MCF 10A (cell line): ENCODE measurements around the gene CDK16. TPM values are rescaled to one million over a fixed set of nuclear protein-coding genes. Genes with fewer than 3 reads are reported as not detected.

Source experiments
- BruUV-seq: library from RNA; stranded (reverse); fragments of 400-500 nt; replicated peaks from 2 replicates; lab custom pipeline; 2021; lab: Mats Ljungman, UMichigan
- CTCF ChIA-PET: fragments of 300-600 bp; sonication (Branson Sonifier 250); formaldehyde crosslinking; extraction: SDS; loops from one replicate; lab custom pipeline; 2021; ENCODE audit warnings: antibody characterized with exemption, inconsistent platforms; lab: Yijun Ruan, JAX
- POLR2A ChIA-PET: fragments of 300-600, 350-650 bp; sonication (Branson Sonifier 250); formaldehyde crosslinking; extraction: SDS; loops from one replicate; lab custom pipeline; 2020; ENCODE audit warnings: antibody characterized with exemption, inconsistent platforms; lab: Yijun Ruan, JAX
- DNase-seq: peaks from one replicate; pipeline ENCODE4 v3.0.0-alpha.2; 2018; ENCODE audit not compliant: unreplicated experiment
- H3K27ac Mint-ChIP-seq: one replicate; pipeline ENCODE4 v1.8.0; 2022; ENCODE audit warnings: mild to moderate bottlenecking, low read depth, mixed read lengths; ENCODE audit not compliant: unreplicated experiment
- H3K27me3 Mint-ChIP-seq: one replicate; pipeline ENCODE4 v1.8.0; 2022; ENCODE audit warnings: mixed read lengths; ENCODE audit not compliant: insufficient read depth, unreplicated experiment
- H3K36me3 Mint-ChIP-seq: one replicate; pipeline ENCODE4 v1.8.0; 2022; ENCODE audit warnings: mild to moderate bottlenecking, moderate library complexity, mixed read lengths; ENCODE audit not compliant: insufficient read depth, unreplicated experiment
- H3K4me1 Mint-ChIP-seq: one replicate; pipeline ENCODE4 v1.8.0; 2022; ENCODE audit warnings: mixed read lengths; ENCODE audit not compliant: insufficient read depth, unreplicated experiment
- H3K4me3 Mint-ChIP-seq: one replicate; pipeline ENCODE4 v1.8.0; 2022; ENCODE audit warnings: mild to moderate bottlenecking, moderate library complexity, mixed read lengths; ENCODE audit not compliant: unreplicated experiment
- H3K9me3 Mint-ChIP-seq: one replicate; pipeline ENCODE4 v1.8.0; 2022; ENCODE audit warnings: mixed read lengths; ENCODE audit not compliant: unreplicated experiment
- intact Hi-C: fragments of 100-400 bp; cut with micrococcal nuclease; formaldehyde crosslinking; loops from 2 replicates; pipeline ENCODE4 v1.14.1; 2022
- total RNA-seq: library from RNA; stranded (reverse); gene quantifications from 2 replicates; pipeline ENCODE4 v1.2.3, GENCODE V29; 2022
- TF ChIP-seq, protein P1 (sequence below): fragments of 200-600 bp; IDR thresholded peaks from one replicate; pipeline ENCODE4 v1.8.0; 2022; ENCODE audit warnings: antibody characterized with exemption, mild to moderate bottlenecking; ENCODE audit not compliant: unreplicated experiment

The CDK16 gene
- total RNA-seq, 1 experiment from 2014 or later, result 138 TPM

DNA sequence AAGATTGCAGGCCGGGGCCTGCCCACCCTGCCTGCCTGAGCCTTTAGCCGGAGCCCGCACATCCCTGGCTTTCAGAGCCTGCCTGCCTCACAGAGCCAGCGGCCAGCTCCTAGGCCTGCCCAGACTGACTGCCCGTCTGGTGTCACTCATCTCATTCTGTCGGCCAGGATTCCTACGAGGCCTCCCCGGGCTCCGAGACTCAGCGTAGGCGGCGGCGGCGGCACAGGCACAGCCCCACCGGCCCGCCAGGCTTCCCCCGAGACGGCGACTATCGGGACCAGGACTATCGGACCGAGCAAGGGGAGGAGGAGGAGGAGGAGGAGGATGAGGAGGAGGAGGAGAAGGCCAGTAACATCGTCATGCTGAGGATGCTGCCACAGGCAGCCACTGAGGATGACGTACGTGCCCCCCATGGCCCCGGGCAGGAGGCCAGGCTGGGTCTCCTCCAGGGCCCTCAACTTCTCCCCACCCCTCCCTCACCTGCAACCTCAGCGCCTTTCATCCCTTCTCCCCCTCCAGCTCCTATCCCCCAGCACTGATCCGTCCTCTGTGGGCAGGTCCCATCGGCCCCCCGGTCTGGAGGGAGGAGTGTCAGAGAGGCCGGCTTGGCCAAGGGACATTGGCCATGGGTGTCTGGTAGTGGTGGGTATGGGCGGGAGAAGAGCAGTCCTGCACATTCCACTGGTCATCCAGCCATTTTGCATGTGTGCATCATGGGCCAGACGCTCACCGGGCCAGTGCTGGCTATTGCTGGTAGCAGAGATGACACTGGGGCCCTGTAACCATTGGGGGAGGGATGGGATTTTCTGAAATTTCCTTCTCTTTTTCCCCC lies 47.4 kb upstream of the CDK16 start:
- H3K27me3 Mint-ChIP-seq, result peaks cover 87% of the 10 kb centered on the region
- ChIA-PET CTCF (no interaction called here), POLR2A (no interaction called here)
- peaks cover 46% of the 10 kb centered on the region for H3K36me3 Mint-ChIP-seq
- no peak overlapping the region for H3K27ac Mint-ChIP-seq
- TF ChIP-seq, protein P1, sequence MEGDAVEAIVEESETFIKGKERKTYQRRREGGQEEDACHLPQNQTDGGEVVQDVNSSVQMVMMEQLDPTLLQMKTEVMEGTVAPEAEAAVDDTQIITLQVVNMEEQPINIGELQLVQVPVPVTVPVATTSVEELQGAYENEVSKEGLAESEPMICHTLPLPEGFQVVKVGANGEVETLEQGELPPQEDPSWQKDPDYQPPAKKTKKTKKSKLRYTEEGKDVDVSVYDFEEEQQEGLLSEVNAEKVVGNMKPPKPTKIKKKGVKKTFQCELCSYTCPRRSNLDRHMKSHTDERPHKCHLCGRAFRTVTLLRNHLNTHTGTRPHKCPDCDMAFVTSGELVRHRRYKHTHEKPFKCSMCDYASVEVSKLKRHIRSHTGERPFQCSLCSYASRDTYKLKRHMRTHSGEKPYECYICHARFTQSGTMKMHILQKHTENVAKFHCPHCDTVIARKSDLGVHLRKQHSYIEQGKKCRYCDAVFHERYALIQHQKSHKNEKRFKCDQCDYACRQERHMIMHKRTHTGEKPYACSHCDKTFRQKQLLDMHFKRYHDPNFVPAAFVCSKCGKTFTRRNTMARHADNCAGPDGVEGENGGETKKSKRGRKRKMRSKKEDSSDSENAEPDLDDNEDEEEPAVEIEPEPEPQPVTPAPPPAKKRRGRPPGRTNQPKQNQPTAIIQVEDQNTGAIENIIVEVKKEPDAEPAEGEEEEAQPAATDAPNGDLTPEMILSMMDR, result no peak
- no peak for DNase-seq
- H3K4me1 Mint-ChIP-seq, result no peaks in the 10 kb centered on the region
- no peak overlapping the region for H3K4me3 Mint-ChIP-seq
- no TSS peak for BruUV-seq
- intact Hi-C loops, result no loop called here
- H3K9me3 Mint-ChIP-seq, result no peaks in the 10 kb centered on the region

DNA sequence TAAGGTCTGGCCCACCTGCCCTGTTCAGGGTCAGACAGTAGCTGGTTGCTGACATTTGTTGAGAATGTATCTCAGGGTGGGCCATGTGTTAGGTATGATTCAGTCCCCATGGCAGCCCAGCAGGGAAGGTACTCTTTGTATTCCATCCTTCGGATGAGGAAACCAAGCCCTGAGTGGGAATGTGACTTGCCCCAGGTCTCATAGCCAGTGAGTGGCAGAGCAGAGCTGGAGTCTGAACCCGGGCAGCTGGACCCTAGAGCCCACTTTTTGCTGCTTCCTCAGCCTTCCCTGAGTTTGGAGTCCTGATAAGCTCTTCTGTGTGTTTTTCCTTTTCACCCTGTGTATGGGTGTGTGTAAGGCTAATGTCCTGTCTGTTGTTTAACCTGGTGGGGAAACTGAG lies 46.5 kb upstream of the CDK16 start:
- Mint-ChIP-seq H3K36me3 (peaks cover 46% of the 10 kb centered on the region), H3K27me3 (peaks cover 97% of the 10 kb centered on the region), H3K4me3 (no peak overlapping the region), H3K4me1 (no peaks in the 10 kb centered on the region), H3K27ac (no peak overlapping the region), H3K9me3 (no peaks in the 10 kb centered on the region)
- intact Hi-C loops, result no loop called here
- DNase-seq, result no peak
- ChIA-PET POLR2A (no interaction called here), CTCF (interaction anchor here (0.6 kb wide), 1 partner anchor 10 kb away, joined by 3 read pairs; no protein-coding TSS in a partner anchor)
- no TSS peak for BruUV-seq
- TF ChIP-seq, protein P1, result no peak

DNA sequence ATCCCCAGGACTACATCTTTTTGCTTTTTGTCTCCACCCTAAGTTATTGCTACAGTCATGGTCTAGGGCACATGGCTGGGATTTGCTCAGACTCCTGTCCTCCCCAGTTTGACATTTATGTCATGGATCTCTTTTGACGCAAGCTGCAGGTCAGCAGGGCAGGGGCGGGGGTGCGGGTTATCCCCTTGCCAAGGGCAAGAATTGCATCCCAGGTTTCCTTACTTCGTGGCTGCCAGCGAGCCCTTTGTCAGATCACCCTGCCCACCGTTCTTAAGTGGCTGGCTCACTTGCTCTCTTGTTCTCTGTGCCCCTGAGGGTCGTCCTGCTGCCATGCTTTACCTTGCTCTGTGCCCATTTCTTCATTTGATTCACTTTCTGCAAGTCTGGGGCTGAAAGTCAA lies 45.9 kb upstream of the CDK16 start:
- CTCF ChIA-PET, result interaction anchor here (0.6 kb wide), 1 partner anchor 727 kb away, joined by 4 read pairs; no protein-coding TSS in a partner anchor
- POLR2A ChIA-PET, result no interaction called here
- Mint-ChIP-seq H3K27me3 (peaks cover 98% of the 10 kb centered on the region), H3K27ac (no peak overlapping the region), H3K4me3 (no peak overlapping the region), H3K9me3 (no peaks in the 10 kb centered on the region), H3K4me1 (no peaks in the 10 kb centered on the region), H3K36me3 (peaks cover 51% of the 10 kb centered on the region)
- TF ChIP-seq, protein P1, result no peak
- intact Hi-C loops, result no loop called here
- BruUV-seq, result no TSS peak
- DNase-seq, result no peak

DNA sequence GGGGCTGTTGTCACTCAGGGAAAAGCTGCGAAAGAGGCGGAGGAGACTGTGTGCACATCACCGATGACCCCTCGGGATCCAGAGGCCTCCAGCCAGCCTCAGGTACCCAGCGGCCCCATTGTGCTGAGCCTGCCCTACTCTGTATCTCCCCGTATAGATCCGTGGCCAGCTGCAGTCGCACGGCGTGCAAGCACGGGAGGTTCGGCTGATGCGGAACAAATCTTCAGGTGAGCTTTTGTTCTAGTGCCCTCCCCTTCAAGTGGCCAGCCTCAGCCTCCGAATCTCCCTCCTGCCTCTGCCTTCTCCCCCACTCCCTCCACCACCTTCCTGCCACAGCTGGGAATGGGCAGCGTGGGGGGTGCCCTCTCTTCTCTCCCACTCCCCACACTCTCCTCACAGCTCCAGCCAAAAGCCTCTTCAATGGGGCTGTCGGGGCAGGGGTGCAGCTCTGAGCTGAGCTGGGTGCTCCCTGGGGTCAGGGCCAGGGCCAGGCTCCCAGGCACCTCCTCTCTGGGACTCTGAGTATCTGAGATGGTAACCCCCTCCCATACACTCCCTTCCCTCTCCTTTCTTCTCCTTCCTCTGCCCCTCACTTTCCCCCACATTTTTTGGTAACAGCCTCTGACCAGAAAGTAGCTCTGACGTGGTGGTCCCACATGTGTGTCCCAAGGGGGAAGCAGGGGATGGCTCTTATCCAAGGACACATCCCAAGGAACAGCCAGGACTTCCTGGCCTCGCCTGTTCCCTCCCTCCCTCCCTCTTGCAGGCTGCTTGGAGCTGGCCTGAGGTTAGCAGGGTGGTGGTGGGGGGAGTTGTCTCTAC lies 45.3 kb upstream of the CDK16 start:
- no peak for DNase-seq
- intact Hi-C loops, result no loop called here

More for the DNA sequence above, 45.3 kb upstream of the CDK16 start:
- POLR2A ChIA-PET, result no interaction called here
- Mint-ChIP-seq H3K4me3 (no peak overlapping the region), H3K27ac (no peak overlapping the region), H3K9me3 (no peaks in the 10 kb centered on the region), H3K4me1 (peaks cover 6% of the 10 kb centered on the region), H3K27me3 (peaks cover 98% of the 10 kb centered on the region), H3K36me3 (peaks cover 57% of the 10 kb centered on the region)
- TF ChIP-seq, protein P1, result no peak
- CTCF ChIA-PET, result interaction anchor here (0.6 kb wide), 1 partner anchor 726 kb away, joined by 4 read pairs; no protein-coding TSS in a partner anchor
- BruUV-seq, result no TSS peak
